ENCODE results near the gene MORC4.

MORC4 gene

DNA sequence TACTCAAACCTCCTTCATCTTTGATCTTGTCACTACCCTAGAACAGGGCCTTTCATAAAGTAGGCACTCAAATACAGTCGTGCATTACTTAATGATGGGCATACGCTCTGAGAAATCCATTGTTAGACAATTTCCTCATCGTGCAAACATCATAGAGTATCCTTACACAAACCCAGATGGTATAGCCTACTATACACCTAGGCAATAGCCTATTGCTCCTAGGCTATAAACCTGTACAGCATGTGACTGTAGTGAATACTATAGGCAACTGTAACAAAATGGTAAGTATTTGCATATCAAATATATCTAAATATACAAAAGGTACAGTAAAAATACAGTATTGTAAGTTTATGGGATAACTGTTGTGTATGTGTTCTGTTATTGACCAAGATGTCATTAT lies 47.9 kb downstream of the MORC4 start:
- DNase-seq, result no peak

DNA sequence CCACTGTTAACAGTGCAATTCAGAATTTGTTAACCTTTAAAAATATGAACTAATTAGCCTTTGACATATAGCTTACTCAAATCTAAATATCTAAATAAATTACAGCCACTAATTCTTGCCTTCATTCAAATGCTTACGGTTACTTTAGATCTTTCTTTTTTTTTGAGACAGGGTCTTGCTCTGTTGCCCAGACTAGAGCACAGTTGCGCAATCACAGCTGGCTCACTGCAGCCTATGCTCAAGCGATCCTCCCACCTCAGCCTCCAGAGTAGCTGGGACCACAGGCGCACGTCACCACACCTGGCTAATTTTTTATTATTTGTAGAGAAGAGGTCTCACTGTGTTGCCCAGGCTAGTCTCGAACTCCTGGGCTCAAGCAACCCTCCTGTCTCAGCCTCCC lies 48.8 kb downstream of the MORC4 start:
- DNase-seq, result no peak

- DNase-seq, result no peak
These were observed 49.6 kb downstream of the MORC4 start for GRCh38 chrX:106950381-106950780.

GRCh38 chrX:106949366-106949765 lies 50.6 kb downstream of the MORC4 start:
- DNase-seq, result no peak

GRCh38 chrX:106948641-106949040 lies 51.4 kb downstream of the MORC4 start:
- DNase-seq, result no peak

GRCh38 chrX:106946464-106946863 lies 53.5 kb downstream of the MORC4 start:
- no peak for DNase-seq

DNA sequence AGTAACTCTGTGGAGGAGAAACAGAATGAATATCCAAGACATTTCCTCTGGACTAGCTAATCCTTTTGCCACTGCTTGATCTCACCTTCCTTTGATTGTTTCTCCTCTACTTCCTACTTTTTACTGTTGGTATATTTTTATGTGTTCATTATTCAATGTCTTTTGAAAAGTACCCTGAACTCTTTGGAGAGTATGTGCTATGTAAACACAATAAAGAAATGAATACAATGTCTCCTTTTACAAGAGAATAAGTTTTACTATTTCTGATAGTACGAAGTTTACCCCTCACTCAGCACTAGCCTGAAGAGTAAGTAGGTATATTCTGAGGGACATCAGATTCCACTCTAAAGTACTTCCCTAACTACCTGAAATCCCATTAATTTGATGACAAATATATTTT lies 59.9 kb downstream of the MORC4 start:
- DNase-seq, result no peak

DNA sequence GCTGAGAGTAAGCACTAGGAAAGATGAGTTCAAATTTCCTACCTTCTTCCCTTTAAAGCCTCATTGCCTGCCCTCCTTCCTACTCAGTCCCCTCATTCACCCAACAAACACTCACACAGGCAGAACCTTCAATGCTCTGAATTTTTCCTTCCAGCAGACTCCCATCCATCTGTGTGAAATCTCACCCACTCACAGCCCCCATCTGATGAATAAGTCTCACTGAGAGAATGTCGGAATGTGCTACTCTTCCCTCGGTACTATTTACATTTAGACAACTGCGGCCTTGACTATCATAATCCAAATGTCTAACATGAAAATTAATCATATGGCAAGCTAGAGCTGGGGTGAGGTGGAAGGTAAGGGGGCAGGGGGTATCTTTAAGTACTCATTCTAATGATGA lies 60.4 kb downstream of the MORC4 start:
- DNase-seq, result no peak

- DNase-seq, result no peak
These were observed 63.8 kb downstream of the MORC4 start for GRCh38 chrX:106936246-106936645.

- DNase-seq, result no peak
These were observed 64.8 kb downstream of the MORC4 start for GRCh38 chrX:106935175-106935574.

- no peak for DNase-seq
These were observed 66.5 kb downstream of the MORC4 start for GRCh38 chrX:106933538-106933961.

DNA sequence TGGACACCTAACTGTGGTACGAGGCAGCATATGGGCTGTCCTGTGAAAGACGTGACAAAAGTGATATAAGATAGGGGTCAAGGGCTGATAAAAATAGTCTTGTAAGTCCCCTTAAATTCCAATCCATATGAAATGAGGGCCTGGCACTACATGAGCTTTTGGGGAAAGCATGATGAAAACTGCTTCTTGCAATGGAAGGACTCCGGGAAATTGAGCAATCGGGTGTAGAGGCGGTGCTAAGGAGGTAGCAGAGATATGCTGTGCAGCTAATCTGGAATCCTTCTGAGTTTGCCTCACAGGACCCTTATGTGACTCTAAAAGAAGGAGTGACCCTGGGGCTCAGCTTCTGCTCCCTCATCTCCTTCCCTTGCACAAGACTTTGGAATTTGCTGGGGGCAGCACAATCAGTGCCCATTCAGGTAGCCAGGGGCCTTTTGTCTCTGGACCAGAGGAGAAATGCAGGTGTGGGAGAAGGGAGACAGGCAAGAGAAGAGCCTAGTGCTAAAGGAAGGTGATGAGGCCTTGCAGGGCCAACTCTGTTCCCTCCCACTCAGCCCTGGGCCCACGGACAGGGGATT lies 67.0 kb downstream of the MORC4 start:
- DNase-seq, result no peak

- no peak for DNase-seq
These were observed 67.5 kb downstream of the MORC4 start for GRCh38 chrX:106932492-106932923.

DNA sequence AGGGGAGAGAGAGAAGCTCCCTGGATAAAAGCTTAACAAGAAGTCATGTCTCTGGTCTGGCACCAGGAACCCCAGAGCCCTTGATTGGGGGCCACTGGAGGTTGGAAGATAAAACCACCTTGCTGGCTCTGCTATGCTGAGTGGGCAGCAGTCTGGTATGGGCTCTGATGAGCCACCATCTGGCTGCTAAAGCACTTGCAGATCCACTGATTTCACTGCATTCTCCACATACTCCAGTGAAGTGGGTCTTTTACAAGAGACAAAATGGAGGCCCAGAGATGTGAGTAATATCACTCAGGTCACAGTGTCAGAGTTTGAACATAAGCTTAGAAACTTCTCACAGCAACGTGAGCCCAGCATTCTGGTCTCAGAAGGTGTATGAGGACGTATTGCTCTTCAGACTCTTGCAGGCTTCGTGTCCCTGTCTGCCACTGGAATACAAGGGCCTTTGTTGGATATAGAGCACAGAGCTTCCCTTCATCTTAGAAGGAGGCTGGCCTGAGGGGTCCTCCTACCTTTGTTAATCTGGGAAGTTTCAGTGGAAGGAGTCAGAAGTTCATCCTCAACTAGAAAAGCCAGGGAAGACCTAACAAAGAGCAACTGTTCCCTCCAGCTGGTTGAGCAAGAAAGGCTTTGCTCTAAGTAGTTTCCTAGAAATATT lies 68.1 kb downstream of the MORC4 start:
- no peak for DNase-seq

DNA sequence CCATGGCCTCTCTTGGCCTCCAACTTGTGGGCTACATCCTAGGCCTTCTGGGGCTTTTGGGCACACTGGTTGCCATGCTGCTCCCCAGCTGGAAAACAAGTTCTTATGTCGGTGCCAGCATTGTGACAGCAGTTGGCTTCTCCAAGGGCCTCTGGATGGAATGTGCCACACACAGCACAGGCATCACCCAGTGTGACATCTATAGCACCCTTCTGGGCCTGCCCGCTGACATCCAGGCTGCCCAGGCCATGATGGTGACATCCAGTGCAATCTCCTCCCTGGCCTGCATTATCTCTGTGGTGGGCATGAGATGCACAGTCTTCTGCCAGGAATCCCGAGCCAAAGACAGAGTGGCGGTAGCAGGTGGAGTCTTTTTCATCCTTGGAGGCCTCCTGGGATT lies 71.8 kb downstream of the MORC4 start:
- no peak for DNase-seq

GRCh38 chrX:106927700-106928099 lies 72.3 kb downstream of the MORC4 start:
- no peak for DNase-seq

DNA sequence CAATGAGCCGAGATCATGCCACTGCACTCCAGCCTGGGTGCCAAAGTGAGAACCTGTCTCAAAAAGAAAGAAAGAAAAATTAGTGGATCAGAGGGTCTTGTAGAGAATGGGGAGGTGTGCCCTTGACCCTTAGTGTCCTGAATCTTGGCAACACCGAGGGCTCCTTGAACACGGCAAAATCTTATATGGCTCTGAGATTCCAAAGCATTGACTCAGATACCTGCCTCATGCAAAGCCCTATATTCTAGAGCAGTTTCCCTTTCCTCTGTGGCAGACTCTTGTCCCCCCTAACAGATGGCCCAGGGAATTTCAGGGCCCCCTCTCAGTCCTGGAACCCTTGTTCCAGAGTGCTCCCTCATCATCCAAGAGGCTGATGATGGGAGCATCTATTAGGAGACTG lies 73.0 kb downstream of the MORC4 start:
- DNase-seq, result no peak

GRCh38 chrX:106921637-106922036 lies 78.4 kb downstream of the MORC4 start:
- no peak for DNase-seq

DNA sequence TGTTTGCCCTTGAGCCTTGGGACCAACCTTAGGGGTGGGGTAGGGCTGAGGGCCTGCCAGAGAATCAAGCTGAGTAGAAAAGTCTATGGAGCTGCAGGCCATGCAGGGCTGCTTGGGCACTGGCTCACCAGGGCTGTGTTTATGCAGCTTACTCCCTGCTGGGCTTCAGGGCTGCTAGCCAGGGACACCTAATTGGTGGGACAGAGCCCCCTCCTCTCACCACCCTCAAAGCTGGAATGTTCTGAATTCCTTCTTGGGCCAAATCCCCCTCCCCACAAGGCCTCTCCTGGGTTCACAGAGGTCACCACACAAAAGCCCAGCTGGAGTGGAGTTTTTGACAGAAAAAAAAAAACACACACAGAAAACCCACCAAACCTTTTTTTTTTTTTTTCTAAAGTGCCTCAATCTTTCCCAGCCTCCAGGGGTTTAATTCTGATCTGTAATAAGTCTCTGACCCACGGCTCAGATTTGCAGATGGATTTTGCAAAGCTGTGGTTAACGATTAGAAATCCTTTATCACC lies 80.0 kb downstream of the MORC4 start, which contains the start of gene CLDN2:
CLDN2 (plus strand) TSS at position 471 of the 521 bp plus-strand sequence. CDS start 7,827 bp downstream, outside the sequence.
- DNase-seq, result no peak

DNA sequence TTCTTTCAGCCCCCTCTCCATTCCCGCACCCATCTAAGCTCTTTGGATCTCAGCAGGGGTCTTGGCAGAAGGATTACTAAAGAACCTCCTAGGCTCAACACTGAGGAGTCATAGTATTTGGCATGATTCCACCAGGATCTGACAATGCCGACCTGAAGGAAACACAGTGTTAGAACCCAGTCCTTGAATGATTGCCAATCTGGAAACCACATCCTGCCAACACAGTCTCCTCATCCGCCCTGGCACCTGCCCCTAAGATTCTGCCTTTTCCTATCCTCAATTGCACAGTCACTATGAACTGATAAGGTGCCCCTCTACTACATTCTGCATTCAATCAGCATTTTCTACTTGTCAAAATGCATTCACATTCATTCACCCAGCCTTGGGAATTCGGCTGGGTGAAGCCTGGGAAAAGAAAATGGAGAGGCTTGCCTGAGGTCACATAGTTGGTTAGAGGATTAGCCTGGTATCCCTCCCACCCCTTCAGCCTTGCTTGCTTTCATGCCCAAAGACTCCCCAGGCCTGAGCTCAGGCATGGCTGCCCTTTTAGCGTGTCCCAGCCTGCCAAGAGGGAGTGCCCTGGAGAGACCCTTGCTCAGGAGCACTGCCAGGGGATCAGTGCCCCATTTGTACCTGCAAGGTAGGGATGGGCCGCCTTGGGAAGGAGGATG lies 82.0 kb downstream of the MORC4 start:
- DNase-seq, result no peak

DNA sequence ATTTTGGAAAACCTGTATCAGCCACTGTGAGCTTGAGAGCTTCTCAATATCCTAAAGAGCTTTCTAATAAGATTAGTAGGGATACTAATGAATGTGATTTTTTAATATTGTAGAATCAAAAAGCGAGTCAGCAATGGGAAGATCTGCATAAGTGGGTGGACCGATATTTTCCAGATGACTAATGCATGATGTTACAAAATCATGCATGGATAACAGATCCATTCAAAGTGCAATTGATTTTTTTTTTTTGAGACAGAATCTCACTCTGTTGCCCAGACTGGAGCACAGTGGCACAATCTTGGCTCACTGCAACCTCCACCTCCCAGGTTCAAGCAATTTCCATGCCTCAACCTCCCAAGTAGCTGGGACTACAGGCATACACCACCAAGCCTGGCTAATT lies 87.1 kb downstream of the MORC4 start:
- DNase-seq, result no peak

- no peak for DNase-seq
These were observed 93.7 kb downstream of the MORC4 start for GRCh38 chrX:106906361-106906760.

DNA sequence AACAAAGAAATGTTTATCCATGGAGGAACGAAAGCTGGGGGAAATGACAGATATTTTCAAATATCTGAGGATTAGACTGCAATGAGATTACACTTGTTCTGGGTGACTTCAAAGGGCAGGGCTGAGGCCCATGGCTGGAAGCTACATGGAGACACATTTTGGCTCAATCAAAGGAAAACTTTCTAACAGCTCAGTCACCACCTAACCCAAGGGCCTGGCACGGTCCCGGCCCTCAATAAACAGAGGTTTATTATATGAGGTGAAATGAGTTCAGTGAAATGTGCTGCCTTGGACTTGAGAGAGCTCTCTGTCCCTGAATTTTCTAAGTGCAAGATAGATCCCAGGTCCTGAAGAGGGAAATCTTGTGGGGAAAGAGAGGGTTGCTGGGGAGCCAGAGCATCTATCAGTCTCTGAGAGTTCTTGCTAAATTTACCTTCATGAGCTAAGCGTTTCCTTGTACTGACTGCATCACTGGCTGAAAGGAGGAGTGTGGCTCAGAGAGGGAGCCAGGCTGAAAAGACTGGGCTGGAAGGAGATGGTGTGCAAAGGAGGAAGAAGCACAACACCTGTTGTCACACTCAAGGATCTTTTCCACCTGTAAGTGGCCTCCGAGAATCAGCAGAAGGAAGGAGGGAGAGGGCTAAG lies 94.8 kb downstream of the MORC4 start:
- DNase-seq, result no peak

Data from activated CD8-positive, alpha-beta memory T cell treated with anti-CD3 and anti-CD28 coated beads for 24 hours (primary cell).